CD4-positive, alpha-beta T cell treated with Interferon gamma for 1 hour (primary cell): Measurements from ENCODE around the gene NFATC1.

Source experiments
- DNase-seq: peaks from one replicate; pipeline ENCODE4 v3.0.0-alpha.2; 2020

Gene NFATC1

DNA sequence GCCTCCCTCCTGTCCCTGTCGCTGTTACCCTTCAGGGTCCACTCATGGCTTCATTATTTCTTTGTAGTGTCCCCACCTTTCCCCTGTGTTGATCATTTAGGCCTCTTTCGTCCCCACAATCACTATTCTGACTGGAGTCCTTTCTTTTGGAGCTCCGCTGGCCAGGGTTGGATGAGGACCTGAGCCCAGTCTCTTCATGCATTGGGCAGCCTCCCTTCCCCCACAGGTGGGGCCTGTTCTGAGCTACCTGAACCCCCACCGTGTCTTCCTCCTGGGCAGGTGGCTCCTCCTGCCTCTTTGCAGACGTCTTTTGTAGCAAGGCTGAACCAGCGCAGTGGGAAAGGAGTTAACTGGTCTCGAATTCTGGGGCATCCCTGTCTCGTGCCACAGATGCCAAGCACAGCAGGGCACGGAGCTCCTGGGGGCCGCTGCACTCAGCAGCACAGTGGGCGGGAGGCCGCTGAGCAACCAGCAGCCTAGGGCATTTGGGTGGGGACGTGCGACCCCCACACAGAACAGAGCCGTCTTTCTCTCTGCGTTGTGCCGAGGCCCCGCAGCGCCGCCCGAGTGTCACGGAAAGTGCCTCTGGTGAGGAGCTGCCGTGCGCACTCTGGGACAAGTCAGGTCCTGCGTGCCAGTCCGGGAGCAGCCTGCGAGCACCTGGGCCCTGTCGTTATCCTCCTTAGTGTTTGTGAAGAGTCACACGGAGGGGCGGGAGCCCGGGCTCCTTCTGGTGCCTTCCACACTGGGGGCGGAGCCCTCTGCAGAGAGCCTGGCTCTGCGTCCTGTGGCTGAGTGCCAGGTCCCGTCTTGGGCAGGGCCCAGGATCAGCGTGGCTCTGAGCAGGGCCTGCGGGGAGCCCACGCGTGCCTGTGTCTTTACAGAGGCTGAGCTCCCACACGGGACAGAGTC, 130.1 kb downstream of the NFATC1 start:
- no peak for DNase-seq

GRCh38 chr18:79526468-79527460, 131.0 kb downstream of the NFATC1 start:
- DNase-seq, result no peak

DNA sequence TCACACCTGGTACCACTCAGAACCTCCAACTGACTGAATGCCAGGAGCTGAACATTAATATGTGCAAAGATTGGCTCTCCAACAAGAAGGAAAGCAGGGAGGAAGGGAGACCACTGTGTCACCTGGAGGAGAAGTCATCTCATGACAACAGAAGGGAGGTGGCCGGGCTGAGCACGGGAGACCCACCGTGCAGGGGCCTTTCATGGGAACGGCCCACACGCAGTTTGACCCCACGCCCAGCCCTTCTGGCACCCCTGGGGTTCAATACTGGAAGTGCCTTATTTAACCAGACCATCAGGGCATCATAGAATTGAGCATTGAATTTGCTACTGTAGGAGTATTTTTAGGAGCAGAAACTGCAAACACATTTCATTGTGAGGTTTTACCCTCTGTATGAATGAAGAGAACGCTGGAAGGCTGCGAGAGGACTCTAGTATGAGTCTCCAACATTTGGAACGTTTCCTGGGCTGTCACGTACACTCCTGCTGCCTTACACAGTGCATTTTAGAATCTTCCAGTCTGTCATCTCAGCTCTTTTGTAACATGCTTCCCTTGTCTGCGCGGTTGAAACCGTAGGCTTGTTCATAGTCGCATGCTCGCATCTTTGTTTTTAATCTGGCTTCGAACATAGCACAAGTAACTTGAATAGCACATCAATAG, 132.1 kb downstream of the NFATC1 start:
- no peak for DNase-seq

GRCh38 chr18:79528316-79528695, 132.6 kb downstream of the NFATC1 start:
- no peak for DNase-seq

- peak; percentile 56 for DNase-seq
These were observed 133.1 kb downstream of the NFATC1 start for GRCh38 chr18:79528846-79529245.

DNA sequence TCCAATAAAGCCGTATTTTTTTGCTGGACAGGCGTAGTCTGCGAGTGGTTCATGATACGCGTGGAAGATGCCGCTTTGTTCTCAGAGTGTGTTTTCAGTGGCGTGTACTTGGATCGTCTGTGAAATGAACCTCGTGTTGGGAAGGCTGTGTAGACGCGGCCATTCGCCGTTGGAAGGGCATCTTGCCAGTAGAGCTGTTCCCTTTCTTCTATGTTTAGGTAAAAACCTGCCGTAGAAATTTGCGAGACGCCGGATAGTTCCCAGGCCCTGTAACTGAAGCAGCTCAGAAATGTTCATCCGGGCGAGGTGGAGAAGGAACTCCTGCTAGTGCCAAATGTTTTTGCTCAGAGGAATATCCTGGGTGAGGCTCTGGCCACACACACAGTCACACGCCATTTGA, 133.6 kb downstream of the NFATC1 start:
- DNase-seq, result no peak

GRCh38 chr18:79529991-79530390, 134.3 kb downstream of the NFATC1 start:
- no peak for DNase-seq

DNA sequence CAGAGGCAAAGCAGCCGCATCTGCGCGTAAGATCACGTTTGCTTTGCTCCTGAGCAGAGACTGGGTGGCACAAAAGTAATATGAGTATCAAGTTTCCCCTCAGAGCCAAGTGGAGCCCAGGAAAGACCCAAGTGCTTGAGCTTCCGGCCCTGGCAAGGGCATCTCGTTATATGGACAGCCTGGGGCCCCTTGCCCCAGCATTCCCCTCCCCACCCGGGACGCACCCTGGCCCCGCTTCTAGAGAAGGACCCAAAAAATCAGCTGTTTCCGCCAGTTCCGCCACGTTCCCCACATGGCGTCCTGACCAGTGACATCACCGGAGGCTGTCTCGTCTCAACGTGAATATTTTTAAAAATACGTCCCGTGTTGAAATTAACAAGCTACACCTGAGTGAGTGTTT, 135.1 kb downstream of the NFATC1 start:
- DNase-seq, result no peak

DNA sequence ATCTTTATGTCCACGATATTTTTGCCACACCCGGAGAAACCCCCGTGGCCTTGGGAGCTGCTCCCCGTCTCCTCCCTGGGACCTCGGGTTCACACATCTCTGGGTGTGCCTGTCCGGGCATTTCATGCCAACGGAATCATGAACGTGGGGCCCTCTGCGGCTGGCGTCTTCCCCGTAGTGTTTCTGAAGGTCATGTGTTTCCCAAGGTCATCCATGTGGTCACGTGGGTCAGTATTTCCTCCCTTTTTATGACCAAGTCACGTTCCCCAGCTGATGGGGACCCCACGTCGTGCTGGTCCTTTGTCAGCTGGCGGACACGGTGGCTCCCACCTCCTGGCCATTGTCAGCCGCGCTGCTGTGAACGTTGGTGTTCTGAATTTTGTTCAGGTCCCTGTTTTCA, 135.7 kb downstream of the NFATC1 start:
- no peak for DNase-seq

- no peak for DNase-seq
These were observed 136.2 kb downstream of the NFATC1 start for GRCh38 chr18:79531926-79532312.

DNA sequence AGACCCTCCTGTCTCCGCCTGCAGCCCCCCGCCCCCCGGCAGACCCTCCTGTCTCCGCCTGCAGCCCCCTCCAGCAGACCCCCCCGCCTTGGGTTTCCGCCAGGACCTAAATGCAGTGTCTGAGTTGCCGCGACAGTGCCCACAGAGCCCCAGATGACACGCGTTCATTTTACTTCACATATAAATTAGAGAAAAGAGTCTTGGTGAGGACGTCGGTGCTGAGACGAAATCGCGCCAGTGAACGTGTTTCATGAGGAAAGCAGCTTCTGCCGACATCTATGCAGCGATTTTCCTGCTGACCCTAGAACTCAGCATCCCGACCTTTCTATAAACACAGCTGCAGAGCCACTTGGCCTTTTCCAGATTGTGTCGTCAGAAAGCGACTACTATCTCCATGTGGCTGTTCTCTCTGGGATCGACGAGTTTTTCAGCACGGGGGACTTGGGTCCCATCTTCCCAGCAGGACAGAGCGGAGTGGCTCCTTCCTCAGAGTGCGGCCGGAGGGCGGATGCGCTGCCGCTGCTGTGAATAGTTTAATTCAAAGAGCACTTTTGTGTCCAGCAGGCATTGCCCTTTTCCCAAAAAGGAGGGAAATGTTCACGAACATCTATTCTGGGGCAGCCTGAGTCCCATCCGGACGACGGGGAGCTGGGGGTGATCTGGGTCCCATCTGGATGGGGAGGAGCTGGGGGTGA, 136.7 kb downstream of the NFATC1 start:
- no peak for DNase-seq

DNA sequence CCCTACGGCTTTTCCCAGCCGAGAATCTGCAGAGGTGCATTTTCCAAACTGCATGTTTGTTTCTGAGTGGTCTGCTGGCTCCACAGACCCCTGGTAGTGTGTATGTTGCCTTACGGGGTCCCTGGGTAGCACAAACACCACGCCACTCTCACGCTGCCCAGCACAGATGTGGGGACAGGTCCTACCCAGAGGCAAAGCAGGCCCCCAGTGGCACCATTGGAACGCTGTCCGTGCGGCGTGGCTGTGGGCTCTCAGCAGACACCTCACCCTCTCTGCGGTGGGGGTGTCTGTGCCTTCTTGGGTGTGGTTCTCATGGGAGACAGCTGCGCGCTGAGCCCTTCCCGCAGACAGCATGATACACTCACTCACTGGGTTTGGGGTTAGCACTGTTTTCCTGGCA, 137.4 kb downstream of the NFATC1 start:
- no peak for DNase-seq

DNA sequence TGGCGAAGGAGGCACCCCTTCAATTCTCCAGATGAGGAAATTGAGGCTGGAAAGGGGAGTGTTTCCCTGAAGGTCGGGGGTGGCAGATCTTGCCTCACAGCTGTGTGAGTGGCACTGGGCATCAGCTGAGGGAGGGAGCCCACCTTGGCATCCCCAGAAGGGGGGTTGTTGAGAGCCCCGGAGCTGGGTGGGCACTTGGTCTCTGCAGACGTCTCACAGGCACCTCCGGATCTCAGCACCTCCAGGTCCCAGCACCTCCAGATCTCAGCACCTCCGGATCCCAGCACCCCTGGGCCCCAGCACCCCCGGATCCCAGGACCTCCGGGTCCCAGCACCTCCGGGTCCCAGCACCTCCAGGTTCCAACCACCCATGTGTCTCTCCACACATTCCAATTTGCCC, 137.9 kb downstream of the NFATC1 start:
- no peak for DNase-seq

- DNase-seq, result no peak
These were observed 138.6 kb downstream of the NFATC1 start for GRCh38 chr18:79534356-79534755.

DNA sequence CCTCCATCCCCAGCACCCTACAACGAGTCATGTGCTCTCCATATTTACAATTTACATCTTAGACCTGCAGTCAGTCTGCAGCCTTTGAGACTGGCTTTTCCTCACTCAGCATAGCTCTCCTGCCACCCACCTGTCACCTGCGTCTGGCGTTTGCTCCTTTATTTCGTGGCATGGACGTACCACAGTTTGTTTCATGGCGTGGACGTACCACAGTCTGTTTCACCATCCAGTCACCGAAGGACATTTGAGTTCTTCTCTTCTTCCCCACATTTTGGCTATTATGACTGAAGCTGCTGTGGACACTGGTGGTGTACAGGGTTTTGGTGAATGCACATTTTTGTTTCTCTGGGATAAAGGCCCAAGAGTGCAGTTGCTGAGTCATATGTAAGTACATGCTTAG, 142.0 kb downstream of the NFATC1 start:
- no peak for DNase-seq

GRCh38 chr18:79538635-79539034, 142.9 kb downstream of the NFATC1 start:
- no peak for DNase-seq

DNA sequence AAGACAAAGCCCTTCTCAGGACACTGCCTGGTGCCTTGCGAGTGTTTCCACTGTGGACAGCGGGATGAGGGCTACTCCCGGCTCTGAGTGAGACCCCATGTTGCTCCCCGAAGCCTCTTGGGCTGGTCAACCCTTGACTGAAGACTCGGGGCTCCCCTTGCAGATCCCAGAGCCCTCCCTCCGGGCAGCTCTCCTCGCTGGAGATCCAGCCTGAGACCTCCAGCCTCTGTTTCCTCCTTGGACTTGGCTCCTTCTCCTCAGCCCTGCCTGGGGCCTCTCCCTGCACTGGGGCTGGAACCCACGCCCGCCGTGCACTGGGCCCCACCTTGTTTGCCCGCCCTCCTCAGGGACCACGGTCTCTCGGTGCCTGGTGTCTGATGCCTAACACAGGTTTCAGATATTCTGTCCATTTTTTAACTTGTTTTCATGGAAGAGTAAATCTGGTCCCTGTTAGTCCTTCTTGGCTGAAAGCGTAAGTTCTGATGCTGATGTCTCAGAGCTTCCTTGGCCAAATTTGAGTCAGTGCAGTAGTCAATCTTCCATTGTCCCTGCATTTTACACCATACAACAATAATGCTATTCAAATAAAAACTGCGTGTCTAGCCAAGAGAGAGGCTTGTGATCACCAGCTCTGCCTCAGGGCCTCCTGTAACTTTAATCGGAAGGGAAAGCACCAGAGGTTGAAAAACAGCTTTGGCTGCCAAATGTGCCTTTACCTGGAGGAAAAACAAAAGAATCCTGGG, 144.6 kb downstream of the NFATC1 start:
- DNase-seq, result no peak

DNA sequence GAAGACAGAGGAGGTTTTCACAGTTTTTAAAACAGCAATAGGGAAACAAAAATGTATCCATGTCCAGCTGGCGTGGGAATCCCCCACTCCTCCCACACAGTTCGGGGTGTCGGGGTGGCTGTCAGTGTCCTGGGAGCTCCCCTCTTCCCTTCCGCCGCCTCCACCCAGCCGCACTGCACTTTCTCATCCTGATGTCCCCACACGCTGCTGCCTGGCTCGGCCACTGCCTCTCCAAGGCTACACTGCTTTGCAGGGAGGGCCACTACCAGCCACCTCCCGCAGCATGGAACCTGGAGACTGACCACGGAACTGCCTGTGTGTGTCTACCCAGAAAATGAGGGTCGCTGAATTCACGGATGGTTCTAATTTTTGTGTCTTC, 145.2 kb downstream of the NFATC1 start:
- no peak for DNase-seq

DNA sequence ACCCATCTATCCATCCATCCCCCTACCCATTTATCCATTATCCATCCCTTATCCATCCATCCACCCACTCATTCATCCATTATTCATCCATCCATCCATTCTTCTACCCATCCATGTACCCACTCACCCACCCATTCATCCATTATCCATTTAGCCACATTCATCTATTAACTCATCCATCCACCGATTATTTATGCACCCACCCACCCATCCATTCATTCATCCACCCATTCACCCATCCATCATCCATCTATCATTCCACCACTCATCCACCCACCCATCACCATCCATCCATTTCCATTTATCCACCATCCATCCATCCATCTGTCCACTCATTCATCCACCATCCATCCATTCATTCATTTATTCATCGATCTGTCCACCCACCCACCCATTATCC, 146.5 kb downstream of the NFATC1 start:
- DNase-seq, result no peak

DNA sequence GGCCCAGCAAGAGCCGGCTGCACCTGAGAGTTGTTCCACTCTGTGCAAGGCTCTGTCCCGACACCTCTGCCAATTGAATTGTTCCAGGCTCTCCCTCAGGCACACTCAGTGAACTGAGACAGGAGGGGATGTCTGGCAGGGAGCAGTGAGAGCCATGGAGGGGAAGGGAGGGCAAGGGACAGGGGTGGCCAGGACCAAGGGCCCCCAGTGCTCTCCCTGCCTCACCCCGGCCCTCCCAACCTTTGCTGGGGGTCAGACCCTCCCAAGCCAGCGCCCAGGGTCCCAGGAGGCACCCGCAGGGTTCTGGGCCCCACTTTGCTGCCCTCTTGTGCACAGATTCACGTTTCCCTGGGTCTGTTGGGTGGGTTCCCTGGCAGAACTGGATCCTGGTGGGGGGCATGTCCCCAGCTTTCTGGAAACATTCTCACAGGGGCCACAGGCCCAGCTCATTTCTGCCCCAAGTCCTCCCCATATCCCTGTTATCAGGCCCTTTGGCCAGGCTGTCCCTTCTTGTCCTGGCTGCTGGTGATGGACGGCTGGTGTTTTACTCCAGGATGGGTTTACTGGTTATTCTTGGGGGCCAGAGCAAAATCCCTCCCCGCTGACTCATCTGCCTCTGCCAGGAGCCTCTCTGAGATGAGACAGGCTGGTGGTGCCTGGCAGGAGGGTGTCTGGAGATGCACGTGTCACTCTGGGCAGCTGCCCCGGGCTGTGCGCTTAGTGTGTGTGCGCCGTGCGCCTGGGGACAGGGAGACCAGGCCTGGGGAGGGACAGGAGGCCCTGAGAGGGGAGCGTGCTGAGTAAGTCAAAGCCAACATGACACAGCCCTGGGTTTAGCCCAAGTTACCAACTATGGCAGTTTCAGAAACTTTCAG, 147.4 kb downstream of the NFATC1 start:
- DNase-seq, result no peak

GRCh38 chr18:79543861-79544385, 148.2 kb downstream of the NFATC1 start:
- DNase-seq, result no peak
